Measurements from ENCODE around the gene ACSF3. TPM values are rescaled to one million over a fixed set of nuclear protein-coding genes. Genes with fewer than 3 reads are reported as not detected.

Gene ACSF3
- total RNA-seq, 2 donors from 2014 or later, result 34.8 to 35.5 TPM

DNA sequence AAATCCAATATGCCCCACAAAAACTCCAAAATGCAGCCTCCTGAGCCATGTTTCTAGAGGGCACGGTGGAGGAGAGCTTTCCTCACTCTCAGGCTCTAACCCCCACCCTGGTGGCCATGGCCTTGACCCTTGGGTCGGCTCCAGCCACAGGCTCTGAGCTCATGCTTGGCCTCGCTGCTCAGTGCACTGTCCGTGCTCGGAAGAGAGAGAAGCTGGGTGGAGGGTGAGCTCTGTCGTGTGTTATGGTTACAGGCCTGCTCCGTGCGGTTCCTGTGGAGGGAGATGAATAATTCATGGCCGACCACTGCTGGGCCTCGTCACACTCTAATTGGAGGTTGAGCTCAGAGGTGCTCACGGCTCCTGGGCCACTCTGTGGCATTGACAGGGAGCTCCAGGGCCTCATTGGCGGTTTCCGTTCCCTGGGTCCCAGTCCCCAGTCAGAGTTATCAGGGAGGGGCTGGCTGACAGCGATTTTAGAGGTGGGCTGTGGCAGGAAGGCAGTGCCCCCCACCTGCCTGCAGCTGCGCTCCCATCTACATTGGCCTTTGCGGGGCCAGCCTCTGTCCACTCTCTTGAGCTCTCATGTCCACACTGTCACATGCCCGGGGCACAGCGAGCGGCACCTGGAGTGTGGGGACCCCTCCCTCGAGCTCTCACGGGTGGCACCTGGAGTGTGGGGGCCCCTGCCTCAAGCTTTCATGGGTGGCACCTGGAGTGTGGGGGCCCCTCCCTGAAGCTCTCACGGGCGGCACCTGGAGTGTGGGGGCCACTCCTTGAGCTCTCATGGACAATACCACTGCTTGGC lies 24.9 kb downstream of the ACSF3 start:
- H3K27me3 ChIP-seq (ENCODE audit: control insufficient read depth, insufficient read depth, low read length, poor library complexity, severe bottlenecking), result no peaks in the 10 kb centered on the region
- H3K4me3 ChIP-seq (ENCODE audit: low read length), result no peak overlapping the region
- peak overlapping the region; percentile 58 for H3K27ac Mint-ChIP-seq
- H3K4me1 Mint-ChIP-seq, result no peaks in the 10 kb centered on the region
- H3K4me3 Mint-ChIP-seq, result no peak overlapping the region
- no peaks in the 10 kb centered on the region for H3K9me3 Mint-ChIP-seq
- no peaks in the 10 kb centered on the region for H3K27me3 Mint-ChIP-seq (ENCODE audit: insufficient read depth)
- H3K9me3 ChIP-seq (ENCODE audit: control insufficient read depth, low read length), result no peaks in the 10 kb centered on the region
- peak overlapping the region; percentile 68 for H3K27ac ChIP-seq (ENCODE audit: low read depth, low read length)
- H3K9ac ChIP-seq (ENCODE audit: extremely low read depth, low read length, poor library complexity, severe bottlenecking), result no peak overlapping the region
- H3K4me1 ChIP-seq (ENCODE audit: control insufficient read depth, insufficient read depth, low read length), result peaks cover 10% of the 10 kb centered on the region
- peaks cover 64% of the 10 kb centered on the region for H3K36me3 Mint-ChIP-seq (ENCODE audit: low read depth)
- 79 to 89% methylated on average over 10 to 23 of the region's 23 CpGs for WGBS, 2 experiments (ENCODE audit: insufficient coverage in 1 of 2, insufficient read length in 1 of 2)
- DNase-seq, result peak; percentile 67
- peaks cover 23% of the 10 kb centered on the region for H3K36me3 ChIP-seq (ENCODE audit: control insufficient read depth, insufficient read depth, low read length)
- TF ChIP-seq CTCF (conservative IDR thresholded peaks at IDR 0.05), result no peak

- DNase-seq, result no peak
- Mint-ChIP-seq H3K27ac (no peak overlapping the region), H3K9me3 (no peaks in the 10 kb centered on the region), H3K4me1 (no peaks in the 10 kb centered on the region), H3K36me3 (ENCODE audit: low read depth) (peaks cover 71% of the 10 kb centered on the region), H3K4me3 (no peak overlapping the region), H3K27me3 (ENCODE audit: insufficient read depth) (no peaks in the 10 kb centered on the region)
- H3K9ac ChIP-seq (ENCODE audit: extremely low read depth, low read length, poor library complexity, severe bottlenecking), result no peak overlapping the region
- H3K4me1 ChIP-seq (ENCODE audit: control insufficient read depth, insufficient read depth, low read length), result peaks cover 7% of the 10 kb centered on the region
- no peak overlapping the region for H3K4me3 ChIP-seq (ENCODE audit: low read length)
- no peaks in the 10 kb centered on the region for H3K9me3 ChIP-seq (ENCODE audit: control insufficient read depth, low read length)
- no peak for TF ChIP-seq CTCF (conservative IDR thresholded peaks at IDR 0.05)
- H3K27ac ChIP-seq (ENCODE audit: low read depth, low read length), result no peak overlapping the region
- WGBS, 2 experiments (ENCODE audit: insufficient coverage in 1 of 2, insufficient read length in 1 of 2), result 96 to 99% methylated on average over 9 to 23 of the region's 24 CpGs
- H3K27me3 ChIP-seq (ENCODE audit: control insufficient read depth, insufficient read depth, low read length, poor library complexity, severe bottlenecking), result no peaks in the 10 kb centered on the region
- peaks cover 30% of the 10 kb centered on the region for H3K36me3 ChIP-seq (ENCODE audit: control insufficient read depth, insufficient read depth, low read length)
These were observed 25.5 kb downstream of the ACSF3 start for GRCh38 chr16:89119166-89119621.

DNA sequence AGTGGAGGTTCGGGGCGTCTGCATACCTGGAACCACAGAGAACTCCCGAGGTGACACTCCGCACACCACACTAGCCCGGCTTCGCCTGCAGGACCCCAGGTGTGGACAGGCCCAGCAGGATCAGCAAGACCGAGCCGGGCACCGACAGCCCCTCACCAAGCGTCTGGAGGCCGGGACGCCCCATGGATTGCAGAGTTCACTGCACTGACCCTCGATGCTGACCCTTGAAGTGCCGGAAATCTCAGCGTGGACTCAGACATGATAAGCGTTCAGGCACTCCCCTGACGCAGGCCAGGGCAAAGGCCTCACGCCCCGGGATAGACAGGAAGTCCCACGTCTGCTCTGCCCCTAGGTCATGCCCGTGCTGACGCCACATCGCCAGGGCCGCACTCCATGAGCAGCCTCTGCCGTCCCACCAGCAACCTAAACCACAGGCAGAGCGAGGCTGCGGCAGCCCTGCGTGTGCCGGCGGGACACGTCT lies 26.0 kb downstream of the ACSF3 start:
- H3K9me3 ChIP-seq (ENCODE audit: control insufficient read depth, low read length), result no peaks in the 10 kb centered on the region
- TF ChIP-seq CTCF (conservative IDR thresholded peaks at IDR 0.05), result no peak
- Mint-ChIP-seq H3K36me3 (ENCODE audit: low read depth) (peaks cover 71% of the 10 kb centered on the region), H3K4me3 (no peak overlapping the region), H3K4me1 (no peaks in the 10 kb centered on the region), H3K27me3 (ENCODE audit: insufficient read depth) (no peaks in the 10 kb centered on the region), H3K9me3 (no peaks in the 10 kb centered on the region), H3K27ac (no peak overlapping the region)
- peaks cover 3% of the 10 kb centered on the region for H3K4me1 ChIP-seq (ENCODE audit: control insufficient read depth, insufficient read depth, low read length)
- H3K27ac ChIP-seq (ENCODE audit: low read depth, low read length), result no peak overlapping the region
- peaks cover 31% of the 10 kb centered on the region for H3K36me3 ChIP-seq (ENCODE audit: control insufficient read depth, insufficient read depth, low read length)
- DNase-seq, result no peak
- no peak overlapping the region for H3K4me3 ChIP-seq (ENCODE audit: low read length)
- H3K9ac ChIP-seq (ENCODE audit: extremely low read depth, low read length, poor library complexity, severe bottlenecking), result no peak overlapping the region
- WGBS, 2 experiments (ENCODE audit: insufficient coverage in 1 of 2, insufficient read length in 1 of 2), result 89 to 92% methylated on average over 23 to 31 of the region's 31 CpGs
- no peaks in the 10 kb centered on the region for H3K27me3 ChIP-seq (ENCODE audit: control insufficient read depth, insufficient read depth, low read length, poor library complexity, severe bottlenecking)
